ENCODE data around the gene SLC35A5. TPM values are rescaled to one million over a fixed set of nuclear protein-coding genes. Genes with fewer than 3 reads are reported as not detected.
"Not testable (repeated sequence)": the region's sequence is repeated elsewhere in the genome, so short reads cannot be mapped to it uniquely, and the experiment has no call there.

SLC35A5 gene
- total and polyA plus RNA-seq, 2 of the 13 experiments (the other 11 are each of a cell fraction or from before 2014, with no cell fraction given) = 15.5 to 26.5 TPM

- in situ Hi-C loops (cut with HindIII; ENCODE audit: extremely low pct_ligation_motif_present, low pct_unique_long_range_greater_than_20kb) = loop anchor here (10.0 kb wide), 1 partner anchor 384 kb away; the partner anchor contains the start of gene GCSAM
- CTCF ChIA-PET (ENCODE audit: low intra/inter-chr PET ratio, low total read pairs) = interaction anchor here (1.1 to 2.1 kb wide), 3 partner anchors 191 to 407 kb away, joined by 3 to 20 read pairs (median 5); no protein-coding TSS in a partner anchor
- H2AFZ ChIP-seq (ENCODE audit: low read length); FAIRE-seq; H3K27ac ChIP-seq (ENCODE audit: extremely low read length, insufficient read depth, low read length); H3K9ac ChIP-seq (ENCODE audit: insufficient read depth, low read depth, low read length); POLR2A ChIA-PET; ATAC-seq; H3K4me1 ChIP-seq (ENCODE audit: insufficient read depth, low read length); H3K79me2 ChIP-seq (ENCODE audit: insufficient read depth, low read length); H3K4me2 ChIP-seq (ENCODE audit: low read depth, low read length); H4K20me1 ChIP-seq (ENCODE audit: insufficient read depth, low read length); H3K4me3 ChIP-seq (replicated peaks in 1 of 3; ENCODE audit: insufficient read depth in 1 of 3, low read depth in 2 of 3, low read length in 3 of 3); H3K27me3 ChIP-seq (ENCODE audit: control insufficient read depth in 1 of 2, insufficient read depth in 2 of 2, low read length in 2 of 2); BruUV-seq (replicated peaks); H3K36me3 ChIP-seq (replicated peaks in 1 of 2; ENCODE audit: control insufficient read depth in 1 of 2, insufficient read depth in 2 of 2, low read length in 2 of 2); DNase-seq (ENCODE audit: low spot score); H3K9me3 ChIP-seq (ENCODE audit: low read length): not testable (repeated sequence)
- 34% methylated on average over 3 of the region's 3 CpGs for WGBS (ENCODE audit: low lambda C conversion rate)
- intact Hi-C loops (cut with micrococcal nuclease; ENCODE audit: unreplicated experiment) = loop anchor here (1.0 kb wide), 4 partner anchors 192 to 408 kb away; no protein-coding TSS in a partner anchor
Observed at GRCh38 chr3:112518970-112519369, 42.9 kb upstream of the SLC35A5 start.

- Histone ChIP-seq H4K20me1 (ENCODE audit: insufficient read depth, low read length) (no peaks in the 10 kb centered on the region), H3K9me3 (ENCODE audit: low read length) (no peaks in the 10 kb centered on the region), H2AFZ (ENCODE audit: low read length) (no peak overlapping the region), H3K79me2 (ENCODE audit: insufficient read depth, low read length) (no peaks in the 10 kb centered on the region), H3K27me3 (ENCODE audit: control insufficient read depth in 1 of 2, insufficient read depth in 2 of 2, low read length in 2 of 2) (no peaks in the 10 kb centered on the region), H3K4me3 (replicated peaks in 1 of 3; ENCODE audit: insufficient read depth in 1 of 3, low read depth in 2 of 3, low read length in 3 of 3) (no peak overlapping the region), H3K4me2 (ENCODE audit: low read depth, low read length) (no peak overlapping the region), H3K36me3 (replicated peaks in 1 of 2; ENCODE audit: control insufficient read depth in 1 of 2, insufficient read depth in 2 of 2, low read length in 2 of 2) (no peaks in the 10 kb centered on the region), H3K27ac (ENCODE audit: extremely low read length, insufficient read depth, low read length) (no peak overlapping the region), H3K9ac (ENCODE audit: insufficient read depth, low read depth, low read length) (no peak overlapping the region), H3K4me1 (ENCODE audit: insufficient read depth, low read length) (no peaks in the 10 kb centered on the region)
- TF ChIP-seq, protein P1, sequence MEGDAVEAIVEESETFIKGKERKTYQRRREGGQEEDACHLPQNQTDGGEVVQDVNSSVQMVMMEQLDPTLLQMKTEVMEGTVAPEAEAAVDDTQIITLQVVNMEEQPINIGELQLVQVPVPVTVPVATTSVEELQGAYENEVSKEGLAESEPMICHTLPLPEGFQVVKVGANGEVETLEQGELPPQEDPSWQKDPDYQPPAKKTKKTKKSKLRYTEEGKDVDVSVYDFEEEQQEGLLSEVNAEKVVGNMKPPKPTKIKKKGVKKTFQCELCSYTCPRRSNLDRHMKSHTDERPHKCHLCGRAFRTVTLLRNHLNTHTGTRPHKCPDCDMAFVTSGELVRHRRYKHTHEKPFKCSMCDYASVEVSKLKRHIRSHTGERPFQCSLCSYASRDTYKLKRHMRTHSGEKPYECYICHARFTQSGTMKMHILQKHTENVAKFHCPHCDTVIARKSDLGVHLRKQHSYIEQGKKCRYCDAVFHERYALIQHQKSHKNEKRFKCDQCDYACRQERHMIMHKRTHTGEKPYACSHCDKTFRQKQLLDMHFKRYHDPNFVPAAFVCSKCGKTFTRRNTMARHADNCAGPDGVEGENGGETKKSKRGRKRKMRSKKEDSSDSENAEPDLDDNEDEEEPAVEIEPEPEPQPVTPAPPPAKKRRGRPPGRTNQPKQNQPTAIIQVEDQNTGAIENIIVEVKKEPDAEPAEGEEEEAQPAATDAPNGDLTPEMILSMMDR (CRISPR knock-in tag; IDR thresholded peaks at IDR 0.05) = peak; percentile 68
- TF ChIP-seq ZNF589 (CRISPR knock-in tag; conservative IDR thresholded peaks at IDR 0.05) (no peak), TBP (CRISPR knock-in tag; IDR thresholded peaks at IDR 0.05) (no peak), MAFK (conservative IDR thresholded peaks at IDR 0.05 in 1 of 2, IDR thresholded peaks at IDR 0.05 in 1 of 2; ENCODE audit: low read length in 2 of 2) (no peak), SMC3 (IDR thresholded peaks at IDR 0.05; ENCODE audit: low read length) (peak; percentile 63), STAG1 (CRISPR knock-in tag; IDR thresholded peaks at IDR 0.05) (peak; percentile 70)
- FAIRE-seq (no peak), ATAC-seq (peak; percentile 91), DNase-seq (ENCODE audit: low spot score) (peak; percentile 56)
- POLR2A ChIA-PET = no interaction called here
- in situ Hi-C loops (cut with HindIII; ENCODE audit: extremely low pct_ligation_motif_present, low pct_unique_long_range_greater_than_20kb) = loop anchor here (10.0 kb wide), 1 partner anchor 385 kb away; the partner anchor contains the start of gene GCSAM
- no TSS peak for BruUV-seq (replicated peaks)
- intact Hi-C loops (cut with micrococcal nuclease; ENCODE audit: unreplicated experiment) = loop anchor here (1.0 kb wide), 4 partner anchors 192 to 408 kb away; no protein-coding TSS in a partner anchor
- WGBS (ENCODE audit: low lambda C conversion rate) = 70% methylated on average over 2 of the region's 2 CpGs
- CTCF ChIA-PET (ENCODE audit: low intra/inter-chr PET ratio, low total read pairs) = interaction anchor here (1.1 to 2.1 kb wide), 3 partner anchors 192 to 408 kb away, joined by 3 to 20 read pairs (median 5); no protein-coding TSS in a partner anchor
Observed at GRCh38 chr3:112519424-112520001, 42.3 kb upstream of the SLC35A5 start.

DNA sequence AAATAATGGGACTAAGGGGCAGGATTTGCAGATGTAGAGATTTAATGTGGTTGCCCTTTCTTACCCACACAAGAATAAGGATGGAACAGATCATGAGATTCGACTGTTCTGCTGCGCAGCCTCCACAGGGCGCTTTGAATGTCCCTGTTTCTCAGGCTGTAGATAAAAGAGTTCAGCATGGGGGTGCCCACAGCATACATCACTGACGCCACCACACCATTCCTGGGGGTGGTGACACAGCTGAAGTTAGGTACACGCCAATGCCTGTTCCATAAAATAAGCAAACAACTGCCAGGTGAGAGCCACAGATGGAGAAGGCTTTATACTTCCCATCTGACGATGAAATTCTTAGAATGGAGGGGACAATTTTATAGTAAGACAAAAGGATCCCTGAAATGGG, 37.7 kb upstream of the SLC35A5 start:
- H3K27ac ChIP-seq (ENCODE audit: extremely low read length, insufficient read depth, low read length); POLR2A ChIA-PET; H4K20me1 ChIP-seq (ENCODE audit: insufficient read depth, low read length); ATAC-seq; H3K4me1 ChIP-seq (ENCODE audit: insufficient read depth, low read length); DNase-seq (ENCODE audit: low spot score); H3K79me2 ChIP-seq (ENCODE audit: insufficient read depth, low read length); in situ Hi-C loops (cut with HindIII; ENCODE audit: extremely low pct_ligation_motif_present, low pct_unique_long_range_greater_than_20kb); H2AFZ ChIP-seq (ENCODE audit: low read length); FAIRE-seq; H3K9me3 ChIP-seq (ENCODE audit: low read length); CTCF ChIA-PET (ENCODE audit: low intra/inter-chr PET ratio, low total read pairs); H3K4me3 ChIP-seq (replicated peaks in 1 of 3; ENCODE audit: insufficient read depth in 1 of 3, low read depth in 2 of 3, low read length in 3 of 3); H3K9ac ChIP-seq (ENCODE audit: insufficient read depth, low read depth, low read length); BruUV-seq (replicated peaks); H3K4me2 ChIP-seq (ENCODE audit: low read depth, low read length); H3K27me3 ChIP-seq (ENCODE audit: control insufficient read depth in 1 of 2, insufficient read depth in 2 of 2, low read length in 2 of 2); intact Hi-C loops (cut with micrococcal nuclease; ENCODE audit: unreplicated experiment); H3K36me3 ChIP-seq (replicated peaks in 1 of 2; ENCODE audit: control insufficient read depth in 1 of 2, insufficient read depth in 2 of 2, low read length in 2 of 2): not testable (repeated sequence)
- WGBS (ENCODE audit: low lambda C conversion rate) = 92% methylated on average over 6 of the region's 6 CpGs

Measured in HepG2 (cell line).